Right ventricle myocardium superior (tissue), 1 donor: Measurements from ENCODE around the gene SRPK1. TPM values are rescaled to one million over a fixed set of nuclear protein-coding genes. Genes with fewer than 3 reads are reported as not detected.

Experiments used
- ATAC-seq: fragments of 200-7000 bp; cut with Tn5 transposase; one replicate; pipeline ENCODE4 v1.9.1; 2020; ENCODE audit warnings: mild to moderate bottlenecking; ENCODE audit not compliant: poor library complexity
- DNase-seq: peaks from one replicate; pipeline ENCODE4 v3.0.0-alpha.2; 2020
- intact Hi-C: fragments of 100-400 bp; cut with DNase I; formaldehyde crosslinking; loops from one replicate; pipeline ENCODE4 v1.11.2; 2022
- total RNA-seq: library from RNA; stranded (reverse); fragmentation: NEBNext Ultra II Directional; extraction: Animal tissue kit (Norgen Biotek cat#: 25700); gene quantifications from one replicate; pipeline ENCODE4 v1.2.1, GENCODE V29; 2021
- donor health status: DM: no; HTN: yes; CAD: no; lungs with severe emphysema.

SRPK1 gene
- total RNA-seq, 1 donor from 2014 or later, result 22.1 TPM

- ATAC-seq, result no peak
- intact Hi-C loops, result no loop called here
- DNase-seq, result no peak
Observed at GRCh38 chr6:35797837-35798526, 122.9 kb downstream of the SRPK1 start.

GRCh38 chr6:35796236-35796635 is 124.7 kb downstream of the SRPK1 start:
- ATAC-seq, result no peak
- intact Hi-C loops, result no loop called here
- DNase-seq, result no peak

GRCh38 chr6:35795453-35796071 is 125.3 kb downstream of the SRPK1 start:
- ATAC-seq, result no peak
- intact Hi-C loops, result no loop called here
- DNase-seq, result no peak

- intact Hi-C loops, result no loop called here
- no peak for DNase-seq
- no peak for ATAC-seq
Observed at GRCh38 chr6:35794536-35795452, 126.1 kb downstream of the SRPK1 start.

- intact Hi-C loops, result no loop called here
- no peak for ATAC-seq
- no peak for DNase-seq
Observed at GRCh38 chr6:35790683-35791082, 130.2 kb downstream of the SRPK1 start.

GRCh38 chr6:35788423-35788982 is 132.4 kb downstream of the SRPK1 start:
- intact Hi-C loops, result no loop called here
- no peak for ATAC-seq

GRCh38 chr6:35787266-35788218 is 133.4 kb downstream of the SRPK1 start:
- DNase-seq, result no peak
- no peak for ATAC-seq
- intact Hi-C loops, result no loop called here

More at GRCh38 chr6:35788423-35788982, 132.4 kb downstream of the SRPK1 start:
- DNase-seq, result no peak

- ATAC-seq (no peak), DNase-seq (no peak)
- intact Hi-C loops, result no loop called here
Observed at GRCh38 chr6:35786810-35787209, 134.1 kb downstream of the SRPK1 start.

- intact Hi-C loops, result no loop called here
- no peak for ATAC-seq
- DNase-seq, result no peak
Observed at GRCh38 chr6:35786272-35786671, 134.6 kb downstream of the SRPK1 start.

- intact Hi-C loops, result no loop called here
- ATAC-seq (no peak), DNase-seq (no peak)
Observed at GRCh38 chr6:35784200-35784599, 136.7 kb downstream of the SRPK1 start.

Other genes with a start within 250 kb of the SRPK1 start
- gene FKBP5, start 232.2 kb downstream of the SRPK1 start, total RNA-seq, result 106 TPM
- not detected for gene ARMC12, start 184.1 kb downstream of the SRPK1 start, total RNA-seq
- gene CLPSL2, start 144.5 kb downstream of the SRPK1 start, total RNA-seq, result not detected
- gene CLPSL1, start 140.1 kb downstream of the SRPK1 start, total RNA-seq, result not detected
- gene CLPS, start 123.8 kb downstream of the SRPK1 start, total RNA-seq, result not detected
- gene LHFPL5, start 115.7 kb downstream of the SRPK1 start, total RNA-seq, result not detected
- gene SLC26A8, start 103.5 kb upstream of the SRPK1 start, total RNA-seq, result not detected
- 29.3 TPM for gene MAPK14, start 106.7 kb upstream of the SRPK1 start, total RNA-seq
- gene MAPK13, start 209.4 kb upstream of the SRPK1 start, total RNA-seq, result 0.32 TPM